ENCODE measurements around the gene P2RX3. TPM values are rescaled to one million over a fixed set of nuclear protein-coding genes. Genes with fewer than 3 reads are reported as not detected.
"Not testable (repeated sequence)": the region's sequence is repeated elsewhere in the genome, so short reads cannot be mapped to it uniquely, and the experiment has no call there.

P2RX3 gene
- total and polyA plus RNA-seq, 2 donors (not counting 1 experiment from before 2014, with no cell fraction given): not detected

- Histone ChIP-seq H3K27ac (ENCODE audit: insufficient read depth, low read length) (peak overlapping the region; percentile 85), H3K79me2 (ENCODE audit: control insufficient read depth, insufficient read depth, low read length) (peaks cover 31% of the 10 kb centered on the region)
Measured at GRCh38 chr11:57335023-57335342, 3.2 kb upstream of the P2RX3 start.

GRCh38 chr11:57335343-57336110 lies 2.6 kb upstream of the P2RX3 start, which contains the start of gene SSRP1:
Gene SSRP1, minus strand, starts transcription at chr11:57335892. Its CDS starts 771 bp downstream, at chr11:57335121.
- H3K4me3 ChIP-seq (replicated peaks in 1 of 4; ENCODE audit: control extremely low read depth in 1 of 4, insufficient read depth in 1 of 4, low read depth in 3 of 4, low read length in 4 of 4): peak within 1 kb of the TSS; percentile 73 to 94 (median 80)
- TF ChIP-seq EZH2 (IDR thresholded peaks at IDR 0.05; ENCODE audit: low read length, missing control alignments): no peak
- no peak for TF ChIP-seq CTCF (conservative IDR thresholded peaks at IDR 0.05 in 1 of 2, IDR thresholded peaks at IDR 0.05 in 1 of 2; ENCODE audit: low read depth in 1 of 2, low read length in 2 of 2)

More at GRCh38 chr11:57335023-57335342, 3.2 kb upstream of the P2RX3 start:
- no peaks in the 10 kb centered on the region for H3K9me3 ChIP-seq (ENCODE audit: control insufficient read depth, insufficient read depth, low read depth, low read length)
- no peak for DNase-seq (ENCODE audit: low read depth in 2 of 2)
- peaks cover 7% of the 10 kb centered on the region for H3K4me1 ChIP-seq (ENCODE audit: control insufficient read depth, extremely low read depth, insufficient read depth, low read length)
- H3K9ac ChIP-seq (ENCODE audit: insufficient read depth, low read length): peak overlapping the region; percentile 88
- peaks cover 13% of the 10 kb centered on the region for H3K27me3 ChIP-seq (ENCODE audit: control insufficient read depth, insufficient read depth, low read length)
- peak overlapping the region; percentile 86 for H3K4me2 ChIP-seq (ENCODE audit: extremely low read depth, insufficient read depth, low read length)
- peak overlapping the region; percentile 73 to 94 (median 80) for H3K4me3 ChIP-seq (replicated peaks in 1 of 4; ENCODE audit: control extremely low read depth in 1 of 4, insufficient read depth in 1 of 4, low read depth in 3 of 4, low read length in 4 of 4)
- H2AFZ ChIP-seq (ENCODE audit: low read length): peak overlapping the region; percentile 81
- no peak for TF ChIP-seq EZH2 (IDR thresholded peaks at IDR 0.05; ENCODE audit: low read length, missing control alignments)
- no peak for TF ChIP-seq CTCF (conservative IDR thresholded peaks at IDR 0.05 in 1 of 2, IDR thresholded peaks at IDR 0.05 in 1 of 2; ENCODE audit: low read depth in 1 of 2, low read length in 2 of 2)
- no peaks in the 10 kb centered on the region for H4K20me1 ChIP-seq (ENCODE audit: control insufficient read depth, extremely low read depth, insufficient read depth, low read length)
- peaks cover 14% of the 10 kb centered on the region for H3K36me3 ChIP-seq (ENCODE audit: control insufficient read depth, insufficient read depth, low read length)

GRCh38 chr11:57336111-57336666 lies 2.0 kb upstream of the P2RX3 start:
- Histone ChIP-seq H3K9ac (ENCODE audit: insufficient read depth, low read length) (peak overlapping the region; percentile 88), H4K20me1 (ENCODE audit: control insufficient read depth, extremely low read depth, insufficient read depth, low read length) (no peaks in the 10 kb centered on the region), H2AFZ (ENCODE audit: low read length) (peak overlapping the region; percentile 90), H3K4me2 (ENCODE audit: extremely low read depth, insufficient read depth, low read length) (peak overlapping the region; percentile 92), H3K9me3 (ENCODE audit: control insufficient read depth, insufficient read depth, low read depth, low read length) (no peaks in the 10 kb centered on the region), H3K27me3 (ENCODE audit: control insufficient read depth, insufficient read depth, low read length) (peaks cover 16% of the 10 kb centered on the region), H3K79me2 (ENCODE audit: control insufficient read depth, insufficient read depth, low read length) (peaks cover 31% of the 10 kb centered on the region), H3K36me3 (ENCODE audit: control insufficient read depth, insufficient read depth, low read length) (peaks cover 11% of the 10 kb centered on the region), H3K4me1 (ENCODE audit: control insufficient read depth, extremely low read depth, insufficient read depth, low read length) (peaks cover 7% of the 10 kb centered on the region), H3K4me3 (replicated peaks in 1 of 4; ENCODE audit: control extremely low read depth in 1 of 4, insufficient read depth in 1 of 4, low read depth in 3 of 4, low read length in 4 of 4) (peak overlapping the region; percentile 73 to 94 (median 76)), H3K27ac (ENCODE audit: insufficient read depth, low read length) (peak overlapping the region; percentile 85)
- TF ChIP-seq CTCF (conservative IDR thresholded peaks at IDR 0.05 in 1 of 2, IDR thresholded peaks at IDR 0.05 in 1 of 2; ENCODE audit: low read depth in 1 of 2, low read length in 2 of 2) (no peak), EZH2 (IDR thresholded peaks at IDR 0.05; ENCODE audit: low read length, missing control alignments) (no peak)
- no peak for DNase-seq (ENCODE audit: low read depth in 2 of 2)

More at GRCh38 chr11:57335343-57336110, 2.6 kb upstream of the P2RX3 start, which contains the start of gene SSRP1:
- H3K9ac ChIP-seq (ENCODE audit: insufficient read depth, low read length): peak within 1 kb of the TSS; percentile 88
- H3K36me3 ChIP-seq (ENCODE audit: control insufficient read depth, insufficient read depth, low read length): peaks cover 11% of the 10 kb centered on the region
- peak; percentile 83 to 87 for DNase-seq (ENCODE audit: low read depth in 2 of 2)
- peaks cover 7% of the 10 kb centered on the region for H3K4me1 ChIP-seq (ENCODE audit: control insufficient read depth, extremely low read depth, insufficient read depth, low read length)
- peak within 1 kb of the TSS; percentile 92 for H3K4me2 ChIP-seq (ENCODE audit: extremely low read depth, insufficient read depth, low read length)
- peaks cover 13% of the 10 kb centered on the region for H3K27me3 ChIP-seq (ENCODE audit: control insufficient read depth, insufficient read depth, low read length)
- H3K9me3 ChIP-seq (ENCODE audit: control insufficient read depth, insufficient read depth, low read depth, low read length): no peaks in the 10 kb centered on the region
- H3K27ac ChIP-seq (ENCODE audit: insufficient read depth, low read length): peak within 1 kb of the TSS; percentile 85
- H3K79me2 ChIP-seq (ENCODE audit: control insufficient read depth, insufficient read depth, low read length): peaks cover 31% of the 10 kb centered on the region
- H4K20me1 ChIP-seq (ENCODE audit: control insufficient read depth, extremely low read depth, insufficient read depth, low read length): no peaks in the 10 kb centered on the region
- H2AFZ ChIP-seq (ENCODE audit: low read length): peak within 1 kb of the TSS; percentile 90

GRCh38 chr11:57336856-57337255 lies 1.3 kb upstream of the P2RX3 start:
- not testable (repeated sequence) for H2AFZ ChIP-seq (ENCODE audit: low read length)

More at GRCh38 chr11:57336856-57337255, 1.3 kb upstream of the P2RX3 start:
- H4K20me1 ChIP-seq (ENCODE audit: control insufficient read depth, extremely low read depth, insufficient read depth, low read length); H3K27ac ChIP-seq (ENCODE audit: insufficient read depth, low read length); DNase-seq (ENCODE audit: low read depth in 2 of 2); H3K9me3 ChIP-seq (ENCODE audit: control insufficient read depth, insufficient read depth, low read depth, low read length); H3K4me1 ChIP-seq (ENCODE audit: control insufficient read depth, extremely low read depth, insufficient read depth, low read length); H3K4me2 ChIP-seq (ENCODE audit: extremely low read depth, insufficient read depth, low read length); H3K9ac ChIP-seq (ENCODE audit: insufficient read depth, low read length); H3K36me3 ChIP-seq (ENCODE audit: control insufficient read depth, insufficient read depth, low read length); H3K4me3 ChIP-seq (replicated peaks in 1 of 4; ENCODE audit: control extremely low read depth in 1 of 4, insufficient read depth in 1 of 4, low read depth in 3 of 4, low read length in 4 of 4): not testable (repeated sequence)
- peaks cover 16% of the 10 kb centered on the region for H3K27me3 ChIP-seq (ENCODE audit: control insufficient read depth, insufficient read depth, low read length)
- peaks cover 31% of the 10 kb centered on the region for H3K79me2 ChIP-seq (ENCODE audit: control insufficient read depth, insufficient read depth, low read length)

All from fibroblast of lung (primary cell).